Adipose tissue (tissue), 3 donors: ENCODE results near the gene MS4A6E. TPM values are rescaled to one million over a fixed set of nuclear protein-coding genes. Genes with fewer than 3 reads are reported as not detected.

Experiments
- H3K27ac ChIP-seq: one replicate; pipeline ENCODE4 v1.5.1; 2013; ENCODE audit warnings: low read depth, low read length
- WGBS, 3 donors: extraction: QIAGEN DNeasy Blood & Tissue Kit; methylation state at CpG; one replicate each; pipeline ENCODE4 v1.1.7; 2013; 5-methylcytosine and 5-hydroxymethylcytosine counted together
- polyA plus RNA-seq, 3 donors: library from polyadenylated mRNA; stranded (reverse); fragments of 200-250 nt; gene quantifications; one replicate each; pipeline ENCODE4 v1.2.3, GENCODE V29; 2013
- donor health status: healthy with polysubstance abuse.
- donor health status: Bipolar disorder and iron deficiency.
- donor health status: healthy.

MS4A6E gene
- polyA plus RNA-seq, 3 donors, result 0.16 to 0.36 TPM; not detected in 1

DNA sequence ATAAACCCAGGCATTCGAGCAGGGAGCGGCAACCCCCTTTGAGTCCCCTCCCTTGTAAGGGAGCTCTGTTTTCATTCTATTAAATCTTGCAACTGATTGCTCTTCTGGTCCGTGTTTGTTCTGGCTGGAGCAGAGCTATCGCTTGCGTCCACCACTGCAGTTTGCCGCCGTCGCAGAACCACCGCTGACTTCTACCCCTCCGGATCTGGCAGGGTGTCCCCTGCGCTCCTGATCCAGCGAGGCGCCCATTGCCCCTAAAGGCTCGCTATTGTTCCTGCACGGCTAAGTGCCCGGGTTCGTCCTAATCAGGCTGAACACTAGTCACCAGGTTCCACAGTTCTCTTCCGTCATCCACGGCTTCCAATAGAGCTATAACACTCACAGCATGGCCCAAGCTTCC lies 40.8 kb downstream of the MS4A6E start:
- no peak overlapping the region for H3K27ac ChIP-seq
- WGBS, 3 donors, result 91 to 95% (median 93%) methylated on average over 19 of the region's 19 CpGs

DNA sequence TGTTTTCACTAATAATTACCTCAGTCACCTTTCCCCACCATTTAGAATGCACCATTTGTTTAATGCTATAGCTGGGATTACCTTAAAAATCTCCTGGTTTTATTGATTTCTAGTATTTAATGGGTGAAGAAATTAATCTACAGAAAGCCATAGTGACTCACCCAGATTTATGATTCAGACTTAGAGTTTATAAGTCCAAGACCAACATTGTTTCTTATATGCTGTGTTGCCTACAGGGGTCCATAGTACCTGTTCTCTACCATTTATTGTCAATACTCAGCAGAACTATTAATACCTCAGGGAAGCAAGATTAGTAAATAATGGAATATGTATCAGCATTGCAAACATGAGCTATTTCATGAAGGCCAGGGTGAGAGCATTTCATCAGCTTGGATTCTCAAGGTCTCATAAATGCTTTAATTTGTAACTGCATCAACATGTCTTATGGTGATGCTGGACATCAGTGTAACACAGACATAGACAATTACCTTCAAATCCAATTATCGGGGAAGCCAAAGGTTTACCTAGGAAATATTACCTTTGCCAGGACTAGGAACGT lies 43.3 kb downstream of the MS4A6E start:
- 28 to 67% (median 65%) methylated on average over 2 of the region's 2 CpGs for WGBS, 3 donors
- no peak overlapping the region for H3K27ac ChIP-seq

DNA sequence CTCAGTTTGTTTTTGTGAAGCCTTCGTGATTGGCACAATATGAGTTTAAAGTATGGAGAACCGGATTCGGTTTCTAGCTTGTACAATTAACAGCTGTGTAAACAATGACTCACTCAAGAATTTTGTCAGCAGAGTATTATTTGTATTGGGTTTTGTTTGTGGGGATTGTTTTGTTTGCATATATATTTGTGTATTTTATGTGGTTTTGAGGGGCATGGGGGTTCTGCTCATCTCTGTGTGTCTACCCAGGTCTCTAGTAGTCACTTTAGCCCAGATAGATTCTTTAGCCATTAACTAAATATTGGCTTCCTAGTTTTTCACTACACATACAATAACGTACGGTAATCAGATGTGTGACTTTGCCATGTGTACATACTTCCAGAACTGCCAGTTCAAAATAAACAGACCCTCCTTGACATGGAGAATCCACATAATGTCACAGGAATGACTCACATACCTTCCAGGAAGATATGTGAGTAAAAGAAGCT lies 43.8 kb downstream of the MS4A6E start:
- H3K27ac ChIP-seq, result no peak overlapping the region
- 28 to 71% (median 63%) methylated on average over 5 of the region's 5 CpGs for WGBS, 3 donors

DNA sequence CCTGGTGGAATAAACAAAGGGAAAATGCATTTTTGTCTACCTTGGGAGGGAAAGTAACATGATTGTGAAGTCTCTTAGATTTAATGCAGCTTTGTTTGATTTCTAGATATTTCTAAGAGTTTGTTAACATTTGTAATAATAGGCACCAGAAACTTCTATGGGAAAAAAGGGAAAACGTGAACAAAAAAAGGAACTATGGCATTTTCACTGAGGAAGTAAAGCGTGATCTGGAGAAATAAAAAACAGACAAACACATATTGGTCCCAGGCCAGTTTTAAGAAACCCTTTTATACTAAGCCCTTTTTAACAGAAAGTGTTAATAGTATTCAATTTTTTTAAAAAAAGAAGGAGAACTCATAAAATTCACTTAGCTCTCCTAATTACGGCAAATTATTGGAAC lies 44.3 kb downstream of the MS4A6E start:
- no peak overlapping the region for H3K27ac ChIP-seq
- WGBS, 3 donors, result 57 to 88% (median 68%) methylated on average over 3 of the region's 3 CpGs

DNA sequence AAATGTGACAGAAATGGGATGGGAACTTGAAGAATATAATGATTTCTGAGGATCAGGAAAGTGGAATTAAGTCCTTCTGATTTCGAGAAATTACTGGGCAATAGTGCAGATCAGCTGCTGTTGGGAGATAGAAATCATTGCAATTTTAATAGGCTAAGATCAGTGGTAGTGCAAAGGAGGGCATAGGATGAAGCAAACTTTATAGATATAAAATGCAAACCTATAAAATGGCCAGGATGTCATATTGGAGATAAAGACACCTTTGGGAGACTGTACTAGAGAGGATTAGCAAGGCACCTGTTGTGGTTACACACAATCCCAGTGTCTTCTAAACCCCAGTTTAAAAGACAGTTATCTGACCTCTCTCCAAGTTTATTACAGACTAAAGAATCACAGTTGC lies 44.8 kb downstream of the MS4A6E start:
- H3K27ac ChIP-seq, result no peak overlapping the region
- WGBS, 3 donors, result 68 to 96% (median 77%) methylated on average over 1 of the region's 1 CpG

DNA sequence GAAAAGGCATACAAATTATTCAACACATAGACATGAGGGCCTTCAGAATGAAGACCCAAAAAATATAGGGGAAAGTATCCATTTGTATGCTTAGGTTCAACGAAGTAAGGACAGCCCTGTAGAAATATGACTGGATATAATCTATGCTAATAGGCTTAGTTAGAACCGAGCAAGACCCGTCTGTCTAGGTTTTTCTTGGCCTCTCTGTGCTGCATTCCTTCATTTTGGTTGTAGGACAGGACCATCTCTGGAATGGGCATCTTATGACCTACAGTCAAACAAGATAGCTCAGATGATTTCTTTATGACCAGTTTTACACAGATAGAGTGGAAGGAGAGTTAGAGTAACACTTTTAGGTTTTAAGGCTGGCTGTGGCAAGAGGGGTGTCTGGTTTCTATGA lies 45.7 kb downstream of the MS4A6E start:
- H3K27ac ChIP-seq, result no peak overlapping the region
- 80 to 90% (median 84%) methylated on average over 3 of the region's 3 CpGs for WGBS, 3 donors

DNA sequence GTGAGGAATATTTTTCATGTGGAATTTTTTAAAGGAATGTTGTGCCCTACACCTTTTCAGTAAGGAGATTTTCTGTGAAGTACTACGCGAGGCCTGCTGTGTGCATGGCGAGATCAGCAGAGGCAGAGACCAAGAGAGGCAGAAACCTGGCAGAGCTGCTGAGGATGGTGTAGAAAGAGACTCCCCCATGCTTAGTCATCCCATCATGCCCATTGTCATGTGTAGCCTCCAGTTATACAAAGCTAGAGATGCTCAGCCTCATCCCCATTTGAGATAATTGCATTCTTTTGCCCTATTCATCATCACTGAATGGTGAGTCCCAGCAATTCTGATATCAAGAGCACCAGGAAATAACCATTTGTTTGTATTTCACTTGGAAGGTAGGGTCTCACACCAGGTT lies 48.3 kb downstream of the MS4A6E start:
- WGBS, 3 donors, result 93 to 98% (median 97%) methylated on average over 3 of the region's 3 CpGs
- no peak overlapping the region for H3K27ac ChIP-seq

DNA sequence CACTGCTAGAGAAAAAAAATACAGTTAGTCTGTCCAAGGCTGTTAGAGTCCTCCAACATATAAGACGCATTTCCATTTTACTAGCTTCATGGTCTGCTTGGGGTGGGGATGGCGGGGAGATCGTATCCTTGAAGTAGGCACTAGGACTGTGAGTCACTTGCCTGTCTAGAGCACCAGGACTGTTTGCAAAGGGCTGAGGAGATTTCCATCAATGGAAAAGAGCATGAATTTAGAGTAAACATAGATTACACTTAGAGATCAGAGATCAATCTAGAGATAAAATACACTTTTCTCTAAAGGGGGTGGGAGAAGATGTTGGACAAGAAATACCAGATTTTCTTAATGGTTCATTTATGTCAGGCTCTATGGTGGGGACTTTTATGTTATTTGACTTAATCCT lies 49.5 kb downstream of the MS4A6E start:
- 82 to 92% (median 90%) methylated on average over 3 of the region's 3 CpGs for WGBS, 3 donors
- H3K27ac ChIP-seq, result no peak overlapping the region

DNA sequence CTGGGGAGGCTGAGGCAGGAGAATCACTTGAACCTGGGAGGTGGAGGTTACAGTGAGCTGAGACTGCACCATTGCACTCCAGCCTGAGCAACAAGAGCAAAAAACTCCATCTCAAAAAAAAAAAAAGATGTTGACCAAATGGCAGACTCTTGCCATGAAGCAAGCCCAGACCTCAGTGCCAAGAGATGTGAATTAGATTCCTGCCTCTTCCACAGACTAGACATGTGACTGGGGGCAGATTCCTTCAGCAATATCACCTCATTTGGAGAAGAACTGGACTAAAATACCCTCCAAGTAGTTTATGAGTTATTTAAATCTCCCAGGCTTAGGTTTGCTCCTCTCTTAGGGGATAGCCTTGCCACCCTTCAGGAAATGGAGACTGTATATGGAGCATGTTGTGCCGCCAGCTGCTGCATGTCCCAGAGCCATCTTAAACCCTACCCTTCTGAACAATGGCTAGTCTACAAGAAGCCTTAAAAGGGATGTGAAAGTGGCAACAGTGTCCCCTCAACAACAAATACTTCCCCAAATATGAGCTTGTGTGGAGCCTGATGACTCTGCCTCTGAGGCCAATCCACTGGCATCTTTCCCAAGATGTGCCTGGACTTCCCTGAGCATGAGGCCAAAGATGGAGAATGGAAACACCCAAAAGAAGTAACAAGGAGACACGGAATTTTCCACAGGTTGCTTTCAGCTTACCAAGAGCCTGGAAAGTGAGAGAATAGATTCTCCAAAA lies 50.5 kb downstream of the MS4A6E start:
- 67 to 85% (median 74%) methylated on average over 2 of the region's 2 CpGs for WGBS, 3 donors
- H3K27ac ChIP-seq, result no peak overlapping the region

DNA sequence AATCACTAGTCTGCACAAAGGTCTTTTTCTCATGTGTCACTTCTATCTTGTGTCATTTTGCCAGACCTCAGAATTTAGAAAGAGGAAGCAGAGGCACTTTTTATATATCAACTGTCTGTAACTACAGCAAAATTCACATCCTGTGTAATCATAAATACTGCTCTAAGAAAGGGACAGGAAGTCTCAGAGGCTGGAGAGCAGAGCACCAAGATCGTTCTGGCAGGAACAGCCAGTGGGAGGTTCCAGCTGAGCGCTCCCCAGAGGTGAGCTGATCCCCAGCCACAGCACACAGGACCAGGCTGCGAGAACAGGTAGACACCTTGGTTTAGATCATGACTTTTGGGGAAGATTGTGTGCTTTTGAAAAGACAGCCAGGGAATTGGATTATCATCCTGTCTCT lies 51.3 kb downstream of the MS4A6E start, which contains the start of gene MS4A7:
Gene MS4A7 (plus strand): TSS at position 179 of the 400 bp plus-strand sequence. CDS start 4,610 bp downstream, outside the sequence.
- WGBS, 3 donors, result 20 to 64% (median 21%) methylated on average over 3 of the region's 3 CpGs
- H3K27ac ChIP-seq, result no peak within 1 kb of the TSS

DNA sequence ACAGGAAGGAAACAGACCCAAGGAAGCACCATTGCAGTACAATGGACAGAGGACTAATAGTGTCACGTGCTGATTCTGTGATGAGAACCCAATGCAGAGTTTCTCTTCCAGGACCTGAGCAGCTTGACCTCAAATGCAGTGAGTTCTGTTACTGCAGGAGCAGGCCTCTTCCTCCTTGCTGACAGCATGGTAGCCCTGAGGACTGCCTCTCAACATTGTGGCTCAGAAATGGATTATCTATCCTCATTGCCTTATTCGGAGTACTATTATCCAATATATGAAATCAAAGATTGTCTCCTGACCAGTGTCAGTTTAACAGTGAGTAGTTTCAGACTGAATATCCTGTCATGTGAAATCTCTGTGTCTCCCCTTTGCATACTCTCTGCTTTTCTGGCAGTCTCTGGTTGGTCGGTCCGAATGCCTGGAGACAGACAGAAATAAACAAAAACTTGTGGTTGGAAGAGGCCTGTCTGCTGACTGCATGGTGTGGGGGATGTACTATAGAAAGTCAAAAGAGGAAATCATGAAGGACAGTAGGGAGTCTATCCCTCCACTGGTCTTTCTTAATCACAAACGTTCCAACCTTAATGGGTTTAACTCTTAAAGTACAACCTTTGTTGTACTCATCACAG lies 62.3 kb downstream of the MS4A6E start:
- 28 to 73% (median 32%) methylated on average over 5 of the region's 5 CpGs for whole genome bisulfite sequencing, 3 donors
- no peak overlapping the region for H3K27ac ChIP-seq

DNA sequence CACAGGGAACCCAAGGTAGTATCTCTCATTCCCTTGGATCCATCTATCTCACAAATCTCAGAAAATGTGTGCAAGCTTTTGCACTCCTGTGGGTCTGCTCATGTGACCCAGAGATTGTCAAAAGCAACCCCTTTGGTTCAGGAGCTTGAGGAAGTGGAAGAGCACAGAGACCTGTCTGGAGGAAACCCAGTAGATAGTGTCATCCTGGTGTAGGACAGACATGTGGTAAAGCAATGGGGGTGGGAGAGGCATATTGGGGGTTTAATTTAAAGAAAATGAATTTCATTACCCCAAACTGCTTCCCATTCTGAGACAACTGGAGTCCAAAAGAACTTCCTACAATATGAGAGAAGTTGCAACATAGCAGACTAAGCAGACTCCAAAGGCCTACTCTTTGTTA lies 63.4 kb downstream of the MS4A6E start:
- no peak overlapping the region for H3K27ac ChIP-seq

Other genes starting within 250 kb of the MS4A6E start
- gene MS4A2, start 238.6 kb upstream of the MS4A6E start, polyA plus RNA-seq, result under 1 TPM in 2 of 3 donors, not detected in 1; 0.09 to 0.34 TPM
- gene MS4A6A, start 144.2 kb upstream of the MS4A6E start, polyA plus RNA-seq, result 10 to 100 TPM; 13.2 to 84.0 (median 76.3) TPM
- under 1 TPM; 0.08 to 0.56 (median 0.22) TPM for gene MS4A4E, start 84.1 kb upstream of the MS4A6E start, polyA plus RNA-seq
- gene MS4A4A, start 46.6 kb upstream of the MS4A6E start, polyA plus RNA-seq, result 10 to 100 TPM in 2 of 3 donors, 1 to 10 TPM in 1; 6.6 to 38.2 (median 37.0) TPM
- 10 to 100 TPM in 2 of 3 donors, 1 to 10 TPM in 1; 2.0 to 22.1 (median 18.8) TPM for gene MS4A7, start 51.3 kb downstream of the MS4A6E start, polyA plus RNA-seq
- under 1 TPM in 2 of 3 donors, not detected in 1; 0.05 to 0.52 TPM for gene MS4A14, start 69.2 kb downstream of the MS4A6E start, polyA plus RNA-seq
- not detected for gene MS4A5, start 102.3 kb downstream of the MS4A6E start, polyA plus RNA-seq
- gene MS4A1, start 128.6 kb downstream of the MS4A6E start, polyA plus RNA-seq, result 1 to 10 TPM in 2 of 3 donors, under 1 TPM in 1; 0.11 to 2.0 (median 1.3) TPM
- under 1 TPM in 1 of 3 donors, not detected in 2; 0.15 TPM for gene MS4A12, start 165.5 kb downstream of the MS4A6E start, polyA plus RNA-seq
- gene MS4A13, start 188.1 kb downstream of the MS4A6E start, polyA plus RNA-seq, result not detected